Stomach (tissue), 4 donors: Measurements from ENCODE around the gene MMUT.

Experiments used
- CTCF ChIP-seq, 7 experiments: fragments of 450-650 bp in 4 of 7; fragments of 200-600 bp in 3 of 7; sonication (generic) in 3 of 7; IDR thresholded peaks; one replicate each; pipeline ENCODE4 v1.5.1; 2016 to 2019; ENCODE audit warnings: antibody characterized with exemption in 7 of 7, control low read depth in 2 of 7, mild to moderate bottlenecking in 1 of 7
- EP300 ChIP-seq: sonication (generic); formaldehyde crosslinking; IDR thresholded peaks from one replicate; pipeline ENCODE4 v1.6.1; 2017; ENCODE audit warnings: antibody characterized with exemption
- POLR2A ChIP-seq, 4 donors: fragments of 450-650 bp; IDR thresholded peaks; one replicate each; pipeline ENCODE4 v1.6.1; 2016; ENCODE audit warnings: antibody characterized with exemption in 4 of 4, control low read depth in 2 of 4, mild to moderate bottlenecking in 1 of 4, moderate library complexity in 1 of 4
- POLR2AphosphoS5 ChIP-seq, 3 donors: sonication (generic); formaldehyde crosslinking; IDR thresholded peaks; one replicate each; pipeline ENCODE4 v1.6.1; 2016; ENCODE audit warnings: antibody characterized with exemption in 3 of 3

- TF ChIP-seq CTCF (IDR thresholded peaks at IDR 0.05) (no peak), POLR2AphosphoS5 (IDR thresholded peaks at IDR 0.05) (no peak), EP300 (no peak), POLR2A (IDR thresholded peaks at IDR 0.05) (no peak)
Observed at GRCh38 chr6:49499126-49499525, 36.1 kb upstream of the MMUT start.
